SU-DHL-6 (cell line): Measurements from ENCODE around the gene GRN.
"Not testable (repeated sequence)": the region's sequence is repeated elsewhere in the genome, so short reads cannot be mapped to it uniquely, and the experiment has no call there.

Source experiments
- H2AFZ ChIP-seq: fragments of 200-600 bp; sonication (generic); 2 replicates; pipeline ENCODE4 v1.6.1; 2014; ENCODE audit warnings: low read depth, mild to moderate bottlenecking, moderate library complexity, mixed read lengths, antibody characterized with exemption, low read length; ENCODE audit not compliant: severe bottlenecking
- H3F3A ChIP-seq: fragments of 200-600 bp; shearing (Covaris generic); 2 replicates; pipeline ENCODE4 v1.6.0; 2016; ENCODE audit warnings: antibody characterized with exemption, mild to moderate bottlenecking; ENCODE audit not compliant: insufficient read depth
- H3K27ac ChIP-seq: fragments of 200-600 bp; sonication (generic); 2 replicates; pipeline ENCODE4 v1.5.1; 2016; ENCODE audit warnings: low read depth, mild to moderate bottlenecking, low read length, moderate library complexity, mixed read lengths
- H3K27me3 ChIP-seq: fragments of 200-600 bp; sonication (generic), shearing (Covaris generic); 2 replicates; pipeline ENCODE4 v1.6.0; 2014; ENCODE audit warnings: mild to moderate bottlenecking, low read length
- H3K36me3 ChIP-seq: fragments of 200-600 bp; sonication (generic); 2 replicates; pipeline ENCODE4 v1.6.1; 2014; ENCODE audit warnings: mild to moderate bottlenecking, low read length, mixed read lengths
- H3K4me2 ChIP-seq: fragments of 300-600, 200-600 bp; shearing (Covaris generic), sonication (generic); 2 replicates; pipeline ENCODE4 v1.6.0; 2014; ENCODE audit warnings: low read length, low read depth, mild to moderate bottlenecking; ENCODE audit not compliant: poor library complexity, severe bottlenecking
- H3K4me3 ChIP-seq: fragments of 200-600 bp; sonication (generic); 2 replicates; pipeline ENCODE4 v1.5.1; 2014; ENCODE audit warnings: antibody characterized with exemption, low read length, mild to moderate bottlenecking, mixed read lengths; ENCODE audit not compliant: insufficient read depth, poor library complexity, severe bottlenecking
- H3K79me2 ChIP-seq: fragments of 200-600 bp; sonication (generic); 2 replicates; pipeline ENCODE4 v1.6.1; 2014; ENCODE audit warnings: mild to moderate bottlenecking, low read length, moderate library complexity; ENCODE audit not compliant: insufficient read depth
- H3K9ac ChIP-seq: fragments of 200-600 bp; sonication (generic); 2 replicates; pipeline ENCODE4 v1.7.0; 2014; ENCODE audit warnings: mild to moderate bottlenecking, low read length
- H3K9me2 ChIP-seq: fragments of 200-600 bp; sonication (generic); replicated peaks from 2 replicates; pipeline ENCODE4 v1.6.1; 2014; ENCODE audit warnings: low read length; ENCODE audit not compliant: insufficient read depth
- H3K9me3 ChIP-seq: fragments of 200-600 bp; sonication (generic); 2 replicates; pipeline ENCODE4 v1.6.1; 2014; ENCODE audit warnings: low read length, mixed read lengths; ENCODE audit not compliant: insufficient read depth
- H4K20me1 ChIP-seq: fragments of 200-600 bp; sonication (generic); 2 replicates; pipeline ENCODE4 v1.6.1; 2014; ENCODE audit warnings: low read depth, mild to moderate bottlenecking, antibody characterized with exemption, low read length, moderate library complexity, mixed read lengths
- EZH2phosphoT487 ChIP-seq: fragments of 200-600 bp; sonication (generic), shearing (Covaris generic); conservative IDR thresholded peaks from 2 replicates; pipeline ENCODE4 v1.6.1; 2018; ENCODE audit warnings: mild to moderate bottlenecking, antibody characterized with exemption, low read length, moderate library complexity, mixed read lengths
- TF ChIP-seq, protein P1 (sequence below): fragments of 200-600 bp; sonication (generic); IDR thresholded peaks from one replicate; pipeline ENCODE4 v1.5.1; 2017; ENCODE audit warnings: antibody characterized with exemption, mild to moderate bottlenecking, low read length, moderate library complexity; ENCODE audit not compliant: insufficient read depth, poor library complexity, severe bottlenecking

GRN gene

DNA sequence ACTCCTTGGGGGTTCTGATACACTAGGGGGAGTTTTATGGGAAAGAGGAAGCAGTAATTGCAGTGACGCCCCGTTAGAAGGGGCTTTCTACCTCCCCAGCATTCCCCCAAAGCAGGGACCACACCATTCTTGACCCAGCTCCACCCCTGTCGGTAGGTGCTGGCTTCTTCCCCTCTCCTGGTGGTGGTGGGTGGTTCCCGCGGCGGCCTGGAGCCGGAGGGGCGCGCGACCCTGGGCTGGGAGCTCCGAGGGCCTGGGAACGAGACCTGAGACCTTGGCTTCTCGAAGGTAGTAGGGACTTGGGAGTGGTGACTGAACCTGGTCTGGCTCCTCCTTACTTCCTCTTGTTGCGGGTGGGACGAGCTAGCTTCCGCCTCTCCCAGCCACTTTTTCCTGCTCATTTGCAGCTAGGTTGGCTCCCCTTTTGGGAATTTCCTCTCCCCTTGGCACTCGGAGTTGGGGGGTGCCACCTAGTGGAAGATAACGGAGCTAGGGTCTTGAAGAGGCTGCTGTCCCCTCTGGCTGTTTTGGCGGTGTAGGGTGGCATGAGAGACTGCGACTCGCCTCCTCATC lies 438 bp downstream of the GRN start:
- Histone ChIP-seq H4K20me1 (no peaks in the 10 kb centered on the region), H3K27me3 (no peaks in the 10 kb centered on the region), H3K9me3 (no peaks in the 10 kb centered on the region), H2AFZ (peak overlapping the region; percentile 17), H3K79me2 (peaks cover 4% of the 10 kb centered on the region; the same call in 1 of the 2 replicates), H3K9ac (peak overlapping the region; percentile 77), H3K27ac (peak overlapping the region; percentile 97), H3K4me2 (peak overlapping the region; percentile 88), H3F3A (peaks cover 37% of the 10 kb centered on the region), H3K4me3 (peak overlapping the region; percentile 90), H3K36me3 (no peaks in the 10 kb centered on the region), H3K9me2 (no peaks in the 10 kb centered on the region)
- no peak for TF ChIP-seq EZH2phosphoT487
- TF ChIP-seq, protein P1, sequence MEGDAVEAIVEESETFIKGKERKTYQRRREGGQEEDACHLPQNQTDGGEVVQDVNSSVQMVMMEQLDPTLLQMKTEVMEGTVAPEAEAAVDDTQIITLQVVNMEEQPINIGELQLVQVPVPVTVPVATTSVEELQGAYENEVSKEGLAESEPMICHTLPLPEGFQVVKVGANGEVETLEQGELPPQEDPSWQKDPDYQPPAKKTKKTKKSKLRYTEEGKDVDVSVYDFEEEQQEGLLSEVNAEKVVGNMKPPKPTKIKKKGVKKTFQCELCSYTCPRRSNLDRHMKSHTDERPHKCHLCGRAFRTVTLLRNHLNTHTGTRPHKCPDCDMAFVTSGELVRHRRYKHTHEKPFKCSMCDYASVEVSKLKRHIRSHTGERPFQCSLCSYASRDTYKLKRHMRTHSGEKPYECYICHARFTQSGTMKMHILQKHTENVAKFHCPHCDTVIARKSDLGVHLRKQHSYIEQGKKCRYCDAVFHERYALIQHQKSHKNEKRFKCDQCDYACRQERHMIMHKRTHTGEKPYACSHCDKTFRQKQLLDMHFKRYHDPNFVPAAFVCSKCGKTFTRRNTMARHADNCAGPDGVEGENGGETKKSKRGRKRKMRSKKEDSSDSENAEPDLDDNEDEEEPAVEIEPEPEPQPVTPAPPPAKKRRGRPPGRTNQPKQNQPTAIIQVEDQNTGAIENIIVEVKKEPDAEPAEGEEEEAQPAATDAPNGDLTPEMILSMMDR: peak; percentile 83

DNA sequence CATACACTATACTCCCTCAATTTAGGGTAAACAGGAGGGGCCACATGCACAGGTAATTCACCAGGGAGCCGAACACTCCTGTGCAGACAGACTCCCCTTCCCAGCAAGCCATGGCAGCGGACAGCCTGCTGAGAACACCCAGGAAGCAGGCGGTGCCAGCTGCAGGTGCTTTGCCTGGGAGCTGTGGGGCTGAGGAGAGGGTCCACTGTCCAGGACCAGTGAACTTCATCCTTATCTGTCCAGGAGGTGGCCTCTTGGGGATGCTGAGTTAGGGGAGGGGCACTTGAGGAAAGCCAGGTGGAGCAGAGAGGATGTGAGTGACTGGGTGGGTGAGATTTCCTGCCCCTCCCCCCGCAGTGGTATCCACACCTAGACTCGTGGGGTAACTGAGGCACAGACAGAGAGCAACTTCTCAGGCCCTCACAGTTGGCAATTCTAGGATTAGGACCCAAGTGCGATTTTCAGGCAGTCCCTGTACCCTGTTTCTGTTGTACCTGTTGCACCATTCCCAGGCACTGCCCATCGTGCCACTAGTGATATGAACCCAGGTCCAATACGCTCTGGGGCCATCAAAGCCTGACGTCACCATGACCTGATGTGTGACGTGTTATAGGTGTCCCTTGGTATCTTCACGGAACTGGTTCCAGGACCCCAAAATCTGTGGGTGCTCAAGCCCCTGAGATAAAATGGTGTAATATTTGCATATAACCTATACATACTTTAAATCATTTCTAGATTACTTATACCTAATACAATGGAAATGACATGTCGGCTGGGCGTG lies 1.2 kb downstream of the GRN start:
- Histone ChIP-seq H3K27me3 (no peaks in the 10 kb centered on the region), H3K4me2 (peak overlapping the region; percentile 88), H4K20me1 (no peaks in the 10 kb centered on the region), H3F3A (peaks cover 37% of the 10 kb centered on the region), H2AFZ (no peak overlapping the region), H3K9me3 (no peaks in the 10 kb centered on the region), H3K79me2 (peaks cover 4% of the 10 kb centered on the region; the same call in 1 of the 2 replicates), H3K9me2 (no peaks in the 10 kb centered on the region), H3K36me3 (no peaks in the 10 kb centered on the region), H3K27ac (peak overlapping the region; percentile 97), H3K9ac (peak overlapping the region; percentile 77), H3K4me3 (peak overlapping the region; percentile 90)
- no peak for TF ChIP-seq EZH2phosphoT487
- TF ChIP-seq, protein P1: no peak

DNA sequence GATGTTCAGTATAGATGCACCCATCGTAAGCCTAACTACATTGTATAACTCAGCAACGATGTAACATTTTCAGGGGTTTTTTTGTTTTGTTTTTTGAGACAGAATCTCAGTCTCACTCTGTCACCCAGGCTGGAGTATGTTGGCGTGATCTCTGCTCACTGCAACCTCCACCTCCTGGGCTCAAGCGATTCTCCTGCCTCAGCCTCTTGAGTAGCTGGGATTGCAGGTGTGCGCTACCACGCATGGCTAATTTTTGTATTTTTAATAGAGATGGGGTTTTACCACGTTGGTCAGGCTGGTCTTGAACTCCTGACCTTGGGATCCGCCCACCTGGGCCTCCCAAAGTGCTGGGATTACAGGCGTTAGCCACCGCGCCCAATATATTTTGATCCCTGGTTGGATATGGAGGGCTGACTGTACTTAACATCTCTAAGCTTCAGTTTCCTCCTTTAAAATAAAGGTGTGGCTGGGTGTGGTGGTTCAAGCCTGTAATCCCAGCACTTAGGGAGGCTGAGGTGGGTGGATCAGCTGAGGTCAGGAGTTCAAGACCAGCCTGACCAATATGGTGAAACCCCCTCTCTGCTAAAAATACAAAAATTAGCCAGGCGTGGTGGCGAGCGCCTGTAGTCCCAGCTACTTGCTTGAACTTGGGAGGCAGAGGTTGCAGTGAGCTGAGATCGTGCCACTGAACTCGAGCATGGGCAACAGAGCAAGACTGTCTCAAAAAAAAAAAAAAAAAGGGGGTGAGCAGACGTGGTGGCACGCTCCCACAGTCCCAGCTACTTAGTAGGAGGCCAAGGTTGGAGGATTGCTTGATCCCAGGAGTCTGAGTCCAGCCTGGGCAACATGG lies 2.3 kb downstream of the GRN start:
- peaks cover 37% of the 10 kb centered on the region for H3F3A ChIP-seq
- H2AFZ ChIP-seq, H3K79me2 ChIP-seq, H3K4me3 ChIP-seq, H3K9me3 ChIP-seq, H3K27me3 ChIP-seq, H3K9me2 ChIP-seq, H3K36me3 ChIP-seq, H4K20me1 ChIP-seq: not testable (repeated sequence)
- H3K4me2 ChIP-seq: peak overlapping the region; percentile 88
- peak overlapping the region; percentile 97 for H3K27ac ChIP-seq
- H3K9ac ChIP-seq: peak overlapping the region; percentile 77
